Mammary epithelial cell (primary cell): ENCODE data around the gene ABCA1.

Experiments used
- EZH2 ChIP-seq: IDR thresholded peaks from 2 replicates; pipeline ENCODE4 v1.6.1; 2012; ENCODE audit warnings: low read length, inconsistent platforms, borderline replicate concordance
- TF ChIP-seq, protein P1 (sequence below), 2 donors: IDR thresholded peaks in 1 of 2; conservative IDR thresholded peaks in 1 of 2; 2 replicates each; pipeline ENCODE4 v1.5.1; 2011 to 2012; ENCODE audit warnings: inconsistent platforms in 2 of 2, low read length in 2 of 2, mild to moderate bottlenecking in 2 of 2, control low read depth in 1 of 2, low read depth in 1 of 2; ENCODE audit not compliant: insufficient read depth in 1 of 2; ENCODE audit errors: extremely low read depth in 1 of 2

DNA sequence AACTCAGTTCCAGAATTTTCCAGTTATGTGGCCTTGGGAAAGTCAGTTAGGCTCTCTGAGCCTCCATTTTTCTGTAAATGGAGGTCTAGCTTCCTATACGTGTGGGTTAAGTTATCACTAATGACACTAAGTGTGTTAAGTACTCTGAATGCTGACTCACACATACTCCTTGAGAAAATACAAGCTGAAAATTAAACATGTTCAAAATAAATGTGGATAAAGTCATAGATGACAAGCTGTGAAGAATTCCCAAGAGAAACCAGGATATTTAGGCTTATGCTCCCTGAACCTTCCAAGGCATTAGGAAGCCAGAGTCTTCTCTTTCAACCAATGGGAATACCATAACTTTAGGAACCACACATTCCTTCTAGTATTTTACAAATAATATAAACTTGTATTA is 58.1 kb downstream of the ABCA1 start:
- TF ChIP-seq, protein P1, sequence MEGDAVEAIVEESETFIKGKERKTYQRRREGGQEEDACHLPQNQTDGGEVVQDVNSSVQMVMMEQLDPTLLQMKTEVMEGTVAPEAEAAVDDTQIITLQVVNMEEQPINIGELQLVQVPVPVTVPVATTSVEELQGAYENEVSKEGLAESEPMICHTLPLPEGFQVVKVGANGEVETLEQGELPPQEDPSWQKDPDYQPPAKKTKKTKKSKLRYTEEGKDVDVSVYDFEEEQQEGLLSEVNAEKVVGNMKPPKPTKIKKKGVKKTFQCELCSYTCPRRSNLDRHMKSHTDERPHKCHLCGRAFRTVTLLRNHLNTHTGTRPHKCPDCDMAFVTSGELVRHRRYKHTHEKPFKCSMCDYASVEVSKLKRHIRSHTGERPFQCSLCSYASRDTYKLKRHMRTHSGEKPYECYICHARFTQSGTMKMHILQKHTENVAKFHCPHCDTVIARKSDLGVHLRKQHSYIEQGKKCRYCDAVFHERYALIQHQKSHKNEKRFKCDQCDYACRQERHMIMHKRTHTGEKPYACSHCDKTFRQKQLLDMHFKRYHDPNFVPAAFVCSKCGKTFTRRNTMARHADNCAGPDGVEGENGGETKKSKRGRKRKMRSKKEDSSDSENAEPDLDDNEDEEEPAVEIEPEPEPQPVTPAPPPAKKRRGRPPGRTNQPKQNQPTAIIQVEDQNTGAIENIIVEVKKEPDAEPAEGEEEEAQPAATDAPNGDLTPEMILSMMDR (conservative IDR thresholded peaks at IDR 0.05 in 1 of 2, IDR thresholded peaks at IDR 0.05 in 1 of 2; ENCODE audit: extremely low read depth in 1 of 2, insufficient read depth in 1 of 2, low read depth in 1 of 2, low read length in 2 of 2), result no peak
- no peak for TF ChIP-seq EZH2
